GM12874 (cell line): ENCODE data around the gene CCDC137.

Experiments
- TF ChIP-seq, protein P1 (sequence below): IDR thresholded peaks from 2 replicates; pipeline ENCODE4 v1.5.1; 2011; ENCODE audit warnings: low read depth, mild to moderate bottlenecking, control low read depth, low read length, moderate library complexity; ENCODE audit not compliant: insufficient read depth

Gene CCDC137

DNA sequence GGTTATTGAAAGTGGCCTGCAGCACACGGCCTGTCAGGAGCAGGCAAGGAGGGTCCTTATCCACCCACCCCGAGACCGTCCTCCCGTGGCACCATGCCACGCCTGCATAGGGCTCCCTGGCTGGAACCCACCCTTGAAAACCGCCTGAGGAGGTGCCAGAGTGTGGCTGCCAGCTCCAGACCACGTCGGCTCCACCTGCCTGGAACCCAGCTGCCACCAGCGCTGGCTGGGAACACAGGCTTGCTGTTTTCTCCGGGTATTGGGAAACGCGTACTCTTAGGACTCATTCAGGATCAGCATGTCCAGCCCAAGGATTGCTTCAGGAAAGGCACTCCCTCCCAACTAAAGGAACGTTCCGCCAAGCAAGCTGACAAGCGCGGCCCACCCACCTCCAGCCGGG is 10.4 kb downstream of the CCDC137 start:
- TF ChIP-seq, protein P1, sequence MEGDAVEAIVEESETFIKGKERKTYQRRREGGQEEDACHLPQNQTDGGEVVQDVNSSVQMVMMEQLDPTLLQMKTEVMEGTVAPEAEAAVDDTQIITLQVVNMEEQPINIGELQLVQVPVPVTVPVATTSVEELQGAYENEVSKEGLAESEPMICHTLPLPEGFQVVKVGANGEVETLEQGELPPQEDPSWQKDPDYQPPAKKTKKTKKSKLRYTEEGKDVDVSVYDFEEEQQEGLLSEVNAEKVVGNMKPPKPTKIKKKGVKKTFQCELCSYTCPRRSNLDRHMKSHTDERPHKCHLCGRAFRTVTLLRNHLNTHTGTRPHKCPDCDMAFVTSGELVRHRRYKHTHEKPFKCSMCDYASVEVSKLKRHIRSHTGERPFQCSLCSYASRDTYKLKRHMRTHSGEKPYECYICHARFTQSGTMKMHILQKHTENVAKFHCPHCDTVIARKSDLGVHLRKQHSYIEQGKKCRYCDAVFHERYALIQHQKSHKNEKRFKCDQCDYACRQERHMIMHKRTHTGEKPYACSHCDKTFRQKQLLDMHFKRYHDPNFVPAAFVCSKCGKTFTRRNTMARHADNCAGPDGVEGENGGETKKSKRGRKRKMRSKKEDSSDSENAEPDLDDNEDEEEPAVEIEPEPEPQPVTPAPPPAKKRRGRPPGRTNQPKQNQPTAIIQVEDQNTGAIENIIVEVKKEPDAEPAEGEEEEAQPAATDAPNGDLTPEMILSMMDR: no peak

DNA sequence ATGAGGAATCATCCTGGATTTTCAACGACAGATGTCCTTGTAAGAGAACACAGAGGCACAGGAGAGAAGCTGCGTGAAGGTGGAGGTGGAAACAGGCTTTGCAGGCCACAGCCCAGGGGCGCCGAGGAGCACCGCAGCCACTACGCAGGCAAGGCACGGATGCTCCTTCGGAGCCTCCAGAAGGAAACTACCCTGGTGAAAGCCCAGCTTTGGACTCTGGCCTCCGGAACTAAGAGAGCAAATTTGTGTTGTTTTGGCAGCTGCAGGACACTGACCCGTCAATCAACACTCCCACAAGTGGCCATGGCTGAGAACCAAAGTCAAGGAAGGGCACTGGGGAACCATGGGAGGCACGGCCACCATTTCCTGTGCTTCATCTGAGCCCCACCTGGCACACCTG is 13.6 kb downstream of the CCDC137 start:
- TF ChIP-seq, protein P1: no peak

DNA sequence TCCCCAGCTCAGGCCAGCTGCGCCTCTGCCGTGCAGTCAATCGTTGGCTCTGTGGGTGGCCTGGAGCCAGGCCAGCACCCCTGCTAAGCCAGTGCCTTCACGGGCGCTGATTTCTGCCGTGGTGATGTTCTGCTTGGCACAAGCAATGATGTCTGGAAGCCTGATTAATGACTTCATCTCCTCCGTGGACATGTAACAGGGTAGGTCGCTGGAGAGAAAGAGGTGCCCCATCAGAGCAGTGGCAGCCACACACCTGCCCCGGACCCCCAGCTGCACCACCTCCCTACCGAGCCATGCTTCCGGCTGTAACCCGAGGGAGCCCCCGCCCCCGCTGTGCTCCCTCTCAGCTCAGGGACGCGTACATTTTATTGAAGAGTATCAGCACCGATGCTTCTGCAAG is 15.1 kb downstream of the CCDC137 start:
- TF ChIP-seq, protein P1: no peak

DNA sequence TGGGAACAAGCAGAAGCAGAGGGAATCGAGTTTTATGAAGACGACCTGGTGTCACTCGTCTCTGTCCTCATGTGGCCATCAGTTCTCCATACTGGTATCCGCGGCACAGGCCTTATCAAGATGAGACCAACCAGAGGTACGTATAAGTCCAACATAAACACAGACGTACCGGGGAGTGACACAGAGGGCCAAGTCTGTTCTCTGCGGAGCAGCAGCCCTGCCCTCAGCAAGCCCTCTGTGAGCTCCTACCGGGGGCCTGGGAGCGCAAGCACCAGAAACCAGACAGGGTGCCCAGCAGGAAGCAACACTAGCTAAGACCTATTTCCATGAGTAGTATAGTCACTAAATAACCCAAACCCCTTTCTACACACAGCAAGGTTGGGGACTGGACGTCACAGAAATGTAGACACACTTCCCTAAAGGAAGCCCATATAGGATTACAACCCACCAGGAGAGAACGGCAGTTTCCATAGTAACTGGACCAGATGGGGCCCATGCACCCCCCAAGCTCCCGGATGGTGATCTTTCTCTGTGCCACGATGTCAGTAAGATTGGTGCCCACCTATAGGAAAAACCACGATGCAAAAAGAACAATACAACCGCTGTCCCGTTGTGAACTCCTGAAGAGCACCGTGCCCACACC is 16.1 kb downstream of the CCDC137 start:
- TF ChIP-seq, protein P1: no peak

DNA sequence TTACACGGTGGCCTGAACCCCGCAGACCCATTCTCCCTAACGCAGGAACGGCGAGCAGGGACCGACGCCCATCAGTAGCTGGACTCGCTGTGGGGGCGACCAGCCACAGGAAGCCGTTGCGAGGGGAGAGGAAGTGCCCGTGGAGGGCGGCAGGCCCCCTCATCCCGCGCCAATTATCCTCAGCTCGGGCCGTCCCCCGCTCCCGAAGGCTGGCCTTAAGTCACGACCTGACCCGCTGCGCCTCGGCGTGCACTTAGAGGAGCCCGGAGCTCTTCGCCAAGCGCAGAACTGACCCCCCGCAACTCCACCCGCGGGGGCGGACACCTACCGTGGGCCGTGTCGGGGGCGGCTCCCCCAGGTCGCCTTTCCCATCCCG is 16.7 kb downstream of the CCDC137 start:
- TF ChIP-seq, protein P1: no peak

DNA sequence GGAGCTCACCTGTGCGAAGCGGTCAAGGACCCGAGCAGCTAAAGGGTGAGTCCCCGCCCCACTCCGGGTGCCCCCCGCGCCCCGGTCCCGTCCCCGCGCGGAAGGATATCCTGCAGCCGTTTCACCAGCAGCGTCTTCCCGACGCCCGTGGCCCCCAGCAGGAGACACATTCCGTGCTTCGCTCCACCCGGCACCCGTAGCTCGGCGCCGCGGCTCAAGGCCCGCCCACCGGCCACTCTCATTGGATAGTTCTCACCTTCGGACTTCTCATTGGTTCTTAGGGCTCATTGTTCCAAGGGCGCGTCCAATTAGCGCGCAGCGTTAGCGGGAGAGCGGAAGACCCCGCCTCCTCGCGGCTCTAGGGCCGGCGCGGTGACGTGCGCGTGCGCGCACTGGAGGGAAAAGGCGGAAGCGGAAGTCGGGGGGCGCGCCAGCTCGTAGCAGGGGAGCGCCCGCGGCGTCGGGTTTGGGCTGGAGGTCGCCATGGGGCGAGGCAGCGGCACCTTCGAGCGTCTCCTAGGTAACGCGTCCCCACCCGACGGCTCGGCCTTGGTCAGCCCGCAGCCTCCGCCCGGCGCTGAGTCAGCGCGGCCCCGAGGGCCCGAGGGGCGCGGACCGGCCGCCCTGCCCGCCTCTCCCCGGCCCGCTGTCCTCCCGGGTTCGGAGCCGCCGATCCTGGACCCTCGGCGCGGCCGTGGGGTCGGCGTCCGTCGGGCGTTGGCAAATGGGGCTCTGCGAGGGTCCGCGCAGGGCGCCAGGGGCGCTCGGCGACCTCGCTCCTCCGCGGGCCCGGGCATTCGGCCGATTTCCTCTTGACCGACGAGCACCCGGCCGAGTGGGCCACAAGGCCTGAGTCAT is 17.3 kb downstream of the CCDC137 start, which contains the start of the genes ARL16 and HGS:
TSS of gene ARL16 (minus strand) at position 214 of the 858 bp plus-strand sequence. CDS start at position 170, 44 bp downstream.
TSS of gene HGS (plus strand) at position 428 of the 858 bp plus-strand sequence. CDS start at position 484, 56 bp downstream.
- TF ChIP-seq, protein P1: no peak

DNA sequence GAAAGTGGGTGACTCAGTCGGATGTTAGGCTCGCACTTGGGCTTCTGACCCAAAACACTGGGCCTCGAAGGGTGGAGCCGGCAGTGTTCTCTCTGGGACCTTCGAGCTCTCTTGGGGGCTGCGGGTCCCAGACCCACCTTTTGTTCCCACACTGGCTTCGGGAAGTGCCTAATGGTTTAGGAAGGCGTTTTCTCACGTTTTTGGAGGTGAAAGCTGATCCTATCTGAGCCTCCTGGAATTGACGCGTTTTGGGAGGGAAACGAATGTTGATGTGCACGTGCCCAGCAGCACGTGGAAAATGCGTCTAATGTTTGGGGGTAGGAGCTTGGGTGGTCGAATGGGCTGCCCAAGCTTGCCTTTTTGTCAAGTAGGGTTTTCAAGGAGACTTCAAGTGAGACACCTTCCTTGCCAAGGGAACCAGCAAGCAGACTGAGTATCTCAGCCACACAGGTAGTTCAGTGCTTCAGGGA is 17.9 kb downstream of the CCDC137 start:
- TF ChIP-seq, protein P1: no peak
